ENCODE measurements around the gene PCNX4.

PCNX4 gene

DNA sequence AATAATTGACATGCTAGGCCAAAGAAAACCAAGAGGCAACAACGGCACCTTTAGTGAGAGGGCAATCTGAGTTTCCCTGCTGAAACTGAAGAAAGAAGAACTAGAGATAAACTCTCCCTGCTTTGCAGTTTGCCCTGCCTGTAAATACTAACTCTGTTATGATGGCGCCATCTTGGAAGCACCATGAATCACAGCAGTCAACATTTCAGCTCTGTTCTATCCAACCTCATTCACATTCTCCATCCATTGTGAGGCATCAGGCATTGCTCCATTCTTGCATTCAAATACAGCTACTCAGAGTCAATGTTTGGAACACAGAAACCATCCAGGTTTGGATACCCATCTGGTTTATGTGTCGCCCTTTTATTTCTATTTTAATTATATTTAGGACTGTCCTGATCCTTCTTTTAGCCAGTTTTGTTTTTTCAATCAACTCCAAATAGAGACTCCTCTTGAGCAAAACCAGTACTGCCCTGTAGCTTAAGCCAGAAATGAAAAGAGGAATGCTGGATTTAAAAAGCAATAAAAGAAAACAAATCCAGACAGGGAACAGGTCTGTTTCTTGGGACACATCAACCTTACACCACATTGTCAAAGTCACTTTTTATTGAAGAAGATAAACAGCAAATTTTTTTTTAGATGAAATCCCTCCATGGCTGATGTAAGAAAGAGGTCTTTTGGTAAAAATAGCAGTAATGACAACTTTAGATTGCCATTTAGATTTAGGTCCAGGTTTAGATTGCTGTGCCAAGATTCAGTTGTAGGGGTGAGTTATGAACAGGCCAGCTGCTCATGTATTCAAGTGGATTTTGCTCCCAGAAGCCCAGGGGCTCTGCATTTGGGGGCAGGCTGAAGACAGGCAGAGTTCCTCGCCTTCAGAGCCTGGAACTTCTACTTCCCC, 124.0 kb downstream of the PCNX4 start:
- no peak for TF ChIP-seq GATA3 (IDR thresholded peaks at IDR 0.05; ENCODE audit: low read depth, low read length)
- no peak for TF ChIP-seq GATA2 (IDR thresholded peaks at IDR 0.05; ENCODE audit: low read depth, low read length)

DNA sequence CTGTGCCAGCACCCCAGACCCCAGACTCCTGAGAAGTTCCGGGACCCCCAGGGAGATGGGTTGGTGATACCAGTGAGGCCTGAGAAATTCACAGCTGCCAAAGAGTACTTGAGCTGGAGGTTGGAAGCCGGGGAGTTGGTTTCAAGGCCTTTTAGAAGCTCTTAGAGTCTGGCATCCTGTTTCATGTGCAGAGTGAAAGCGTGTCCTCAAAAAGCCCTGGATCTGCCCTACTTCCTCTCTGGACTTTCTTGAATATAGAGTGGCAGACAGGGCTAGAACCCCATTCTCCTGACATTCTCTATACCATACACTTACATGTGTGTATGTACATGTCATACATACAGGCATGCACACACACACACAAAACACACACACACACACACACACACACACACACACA, 126.0 kb downstream of the PCNX4 start:
- TF ChIP-seq GATA3 (IDR thresholded peaks at IDR 0.05; ENCODE audit: low read depth, low read length): no peak
- TF ChIP-seq GATA2 (IDR thresholded peaks at IDR 0.05; ENCODE audit: low read depth, low read length): no peak

Measured in SH-SY5Y (cell line).